Adrenal gland (tissue), 19 donors: ENCODE data around the gene FARP2. TPM values are rescaled to one million over a fixed set of nuclear protein-coding genes. Genes with fewer than 3 reads are reported as not detected.

Experiments used
- DNase-seq, 7 donors: peaks; one replicate each; pipeline ENCODE4 v3.0.0-alpha.2; 2019 to 2020
- H3K27ac ChIP-seq, 5 donors: fragments of 200-600 bp; sonication (generic) in 4 of 5; 1 replicate in 3 of 5; 2 replicates in 2 of 5; pipeline versions ENCODE4 v1.5.1 to v1.8.0; 2016 to 2020; ENCODE audit warnings: mild to moderate bottlenecking in 1 of 5
- H3K27me3 ChIP-seq: fragments of 200-600 bp; 2 replicates; pipeline ENCODE4 v1.8.0; 2021
- H3K36me3 ChIP-seq, 2 donors: fragments of 200-600 bp; replicated peaks in 1 of 2; 1 replicate in 1 of 2; 2 replicates in 1 of 2; pipeline versions ENCODE4 v1.5.1 to v1.8.0; 2018 to 2022
- H3K4me1 ChIP-seq, 2 donors: fragments of 200-600 bp; replicated peaks in 1 of 2; 1 replicate in 1 of 2; 2 replicates in 1 of 2; pipeline versions ENCODE4 v1.5.1 to v1.8.0; 2018 to 2021
- H3K4me3 ChIP-seq, 4 donors: fragments of 200-600 bp; sonication (generic) in 3 of 4; one replicate each; pipeline ENCODE4 v1.5.1; 2016 to 2018
- H3K9me3 ChIP-seq, 3 donors: fragments of 200-600 bp; sonication (generic) in 1 of 3; replicated peaks in 1 of 3; 1 replicate in 2 of 3; 2 replicates in 1 of 3; pipeline versions ENCODE4 v1.5.1 to v1.8.0; 2016 to 2021
- CTCF ChIP-seq, 6 experiments: fragments of 450-650 bp in 4 of 6; fragments of 200-600 bp in 2 of 6; sonication (generic) in 1 of 6; IDR thresholded peaks; 1 replicate in 5 of 6; 2 replicates in 1 of 6; pipeline versions ENCODE4 v1.5.1 to v1.8.0; 2016 to 2021; ENCODE audit warnings: antibody characterized with exemption in 6 of 6, mild to moderate bottlenecking in 2 of 6, moderate library complexity in 1 of 6
- POLR2A ChIP-seq, 2 donors: fragments of 450-650 bp; IDR thresholded peaks; one replicate each; pipeline ENCODE4 v1.6.1; 2017; ENCODE audit warnings: antibody characterized with exemption in 2 of 2, mild to moderate bottlenecking in 2 of 2, moderate library complexity in 1 of 2
- WGBS, 4 donors: extraction: QIAGEN DNeasy Blood & Tissue Kit in 2 of 4; methylation state at CpG; one replicate each; pipeline versions ENCODE4 v1.1.5 to v1.1.7; 2013 to 2017; 5-methylcytosine and 5-hydroxymethylcytosine counted together
- intact Hi-C, 2 donors: fragments of 100-400 bp; cut with DNase I; formaldehyde crosslinking; loops; one replicate each; pipeline versions ENCODE4 v1.14.1 to v1.15.0; 2022 to 2023
- long read RNA-seq, 10 donors: library from polyadenylated mRNA in 3 of 10; unstranded in 2 of 10; stranded (forward) in 1 of 10; transcript quantifications; one replicate each; pipeline ENCODE4 v2.0.0 and lab custom pipeline, GENCODE V29; 2021 to 2026
- polyA plus RNA-seq, 3 donors: library from polyadenylated mRNA; stranded (reverse); fragments of 200-250 nt in 2 of 3; fragments of 350-450 nt in 1 of 3; fragmentation: Illumina TruSeq in 1 of 3; extraction: RNeasy Lipid Tissue Mini Kit (QIAGEN cat#74804) in 1 of 3; gene quantifications; one replicate each; pipeline ENCODE4 v1.2.3, GENCODE V29; 2013 to 2014
- total RNA-seq, 9 donors: library from RNA; depleted of rRNA in 4 of 9; stranded (reverse); fragments of >200 nt in 4 of 9; fragments of 120-200 nt in 1 of 9; fragmentation: NEBNext Ultra II Directional in 1 of 9; extraction: Animal tissue kit (Norgen Biotek cat#: 25700) in 1 of 9; gene quantifications; one replicate each; pipeline versions ENCODE4 v1.1.0 to v1.2.4, GENCODE V29; 2013 to 2023
- donor health status: healthy with polysubstance abuse.
- donor health status: Bipolar disorder and iron deficiency.
- donor health status: DM: yes; HTN: yes; CAD: no.
- donor health status: DM: no; HTN: no; CAD: no.
- donor health status: DM: no; HTN: no; CAD: no.
- donor health status: DM: yes; HTN: yes; CAD: no.

FARP2 gene
- 10 to 100 TPM; 17.3 to 66.8 (median 39.2) TPM for total RNA-seq
- 10 to 100 TPM; 34.4 to 55.3 (median 35.8) TPM for polyA plus RNA-seq
- long read RNA-seq, donor 1, result 0 reads
- long read RNA-seq, donor 2, full-length matches to known transcripts, result 1 of 6 reads
- long read RNA-seq, donor 2, partial matches to known transcripts, result 5 of 6 reads
- long read RNA-seq, donor 2, other reads (novel, unspliced or antisense), result 0 of 6 reads
- long read RNA-seq, donor 3, partial matches to known transcripts, result 5 of 6 reads
- long read RNA-seq, donor 3, other reads (novel, unspliced or antisense), result 0 of 6 reads
- long read RNA-seq, donor 4, full-length matches to known transcripts, result 5 of 10 reads
- long read RNA-seq, donor 4, partial matches to known transcripts, result 1 of 10 reads
- long read RNA-seq, donor 4, other reads (novel, unspliced or antisense), result 4 of 10 reads
- long read RNA-seq, donor 5, full-length matches to known transcripts, result 24 of 38 reads
- long read RNA-seq, donor 5, partial matches to known transcripts, result 10 of 38 reads
- long read RNA-seq, donor 5, other reads (novel, unspliced or antisense), result 4 of 38 reads
- long read RNA-seq, donor 6, partial matches to known transcripts, result 0 of 3 reads
- long read RNA-seq, donor 6, other reads (novel, unspliced or antisense), result 3 of 3 reads
- long read RNA-seq, donor 7, partial matches to known transcripts, result 0 of 1 reads
- long read RNA-seq, donor 7, other reads (novel, unspliced or antisense), result 0 of 1 reads
- long read RNA-seq, donor 8, full-length matches to known transcripts, result 3 of 10 reads
- long read RNA-seq, donor 8, partial matches to known transcripts, result 7 of 10 reads
- long read RNA-seq, donor 8, other reads (novel, unspliced or antisense), result 0 of 10 reads
- long read RNA-seq, donor 9, result 0 reads
- long read RNA-seq, donor 10, partial matches to known transcripts, result 5 of 5 reads
- long read RNA-seq, donor 10, other reads (novel, unspliced or antisense), result 0 of 5 reads

- WGBS, 4 donors, result 0 to 2% (median 1%) methylated on average over 11 to 101 of the region's 101 CpGs
- H3K27ac ChIP-seq, result peak within 1 kb of the TSS in 4 of 5 donors; percentile 80 to 97 (median 86)
- peaks cover 20 to 26% of the 10 kb centered on the region in 2 donors for H3K4me1 ChIP-seq
- no peaks in the 10 kb centered on the region for H3K27me3 ChIP-seq
- DNase-seq, result peak; percentile 100
- no peaks in the 10 kb centered on the region for H3K9me3 ChIP-seq
- peak in 1 of 6 experiments; percentile 13 for TF ChIP-seq CTCF (IDR thresholded peaks at IDR 0.05)
- peak; percentile 89 to 90 for TF ChIP-seq POLR2A (IDR thresholded peaks at IDR 0.05)
- H3K4me3 ChIP-seq, result peak within 1 kb of the TSS in 3 of 4 donors; percentile 23 to 63 (median 44)
- intact Hi-C loops, result no loop called here
- peaks cover 0 to 25% of the 10 kb centered on the region in 2 donors for H3K36me3 ChIP-seq
Measured at GRCh38 chr2:241355983-241356870, at the start of gene FARP2. FARP2 (plus strand) TSS chr2:241356285; CDS start chr2:241373108, 16,823 bp downstream.

- Histone ChIP-seq H3K9me3 (no peaks in the 10 kb centered on the region), H3K4me3 (no peak overlapping the region), H3K4me1 (peaks cover 0 to 48% of the 10 kb centered on the region in 2 donors), H3K36me3 (no peaks in the 10 kb centered on the region), H3K27me3 (no peaks in the 10 kb centered on the region), H3K27ac (no peak overlapping the region)
- intact Hi-C loops, result no loop called here
- TF ChIP-seq POLR2A (IDR thresholded peaks at IDR 0.05), result no peak
- no peak for TF ChIP-seq CTCF (IDR thresholded peaks at IDR 0.05)
- no peak for DNase-seq
- WGBS, 4 donors, result 84 to 95% (median 91%) methylated on average over 6 of the region's 6 CpGs
Measured at GRCh38 chr2:241307055-241307454, 49.0 kb upstream of the FARP2 start.

- TF ChIP-seq CTCF (IDR thresholded peaks at IDR 0.05), result no peak
- TF ChIP-seq POLR2A (IDR thresholded peaks at IDR 0.05), result no peak
- WGBS, 4 donors, result 67 to 82% (median 76%) methylated on average over 4 to 5 of the region's 5 CpGs
- no peak overlapping the region for H3K4me3 ChIP-seq
- no peak overlapping the region for H3K27ac ChIP-seq
- intact Hi-C loops, result no loop called here
- H3K9me3 ChIP-seq, result no peaks in the 10 kb centered on the region
- no peaks in the 10 kb centered on the region for H3K27me3 ChIP-seq
- no peaks in the 10 kb centered on the region for H3K36me3 ChIP-seq
- peaks cover 0 to 36% of the 10 kb centered on the region in 2 donors for H3K4me1 ChIP-seq
- DNase-seq, result no peak
Measured at GRCh38 chr2:241308267-241308666, 47.8 kb upstream of the FARP2 start.
